KBM-7 (cell line): ENCODE results near the gene RUNX1.
"Not testable (repeated sequence)": the region's sequence is repeated elsewhere in the genome, so short reads cannot be mapped to it uniquely, and the experiment has no call there.

Source experiments
- DNase-seq: peaks from one replicate; pipeline ENCODE4 v3.0.0-alpha.2; 2015
- in situ Hi-C: fragments of 300-500 bp; cut with MboI; formaldehyde crosslinking; loops from 2 replicates; pipeline ENCODE4 v1.14.3; 2020; ENCODE audit warnings: low sequenced_read_pairs, low pct_unique_long_range_greater_than_20kb, mixed read lengths

Gene RUNX1

GRCh38 chr21:35002879-35003722 is 46.0 kb downstream of the RUNX1 start:
- peak; percentile 66 for DNase-seq
- in situ Hi-C loops, result no loop called here

- in situ Hi-C loops, result no loop called here
- DNase-seq, result peak; percentile 35
Measured at GRCh38 chr21:34999397-34999941, 49.6 kb downstream of the RUNX1 start.

GRCh38 chr21:34998176-34998575 is 50.9 kb downstream of the RUNX1 start:
- in situ Hi-C loops, result no loop called here

GRCh38 chr21:34997294-34997693 is 51.8 kb downstream of the RUNX1 start:
- no peak for DNase-seq
- in situ Hi-C loops, result no loop called here

More at GRCh38 chr21:34998176-34998575, 50.9 kb downstream of the RUNX1 start:
- no peak for DNase-seq

- in situ Hi-C loops, result no loop called here
- DNase-seq, result no peak
Measured at GRCh38 chr21:34996304-34997101, 52.6 kb downstream of the RUNX1 start.

- in situ Hi-C loops, result no loop called here
- DNase-seq, result no peak
Measured at GRCh38 chr21:34995979-34996303, 53.2 kb downstream of the RUNX1 start.

GRCh38 chr21:34994766-34995631 is 54.1 kb downstream of the RUNX1 start:
- in situ Hi-C loops, result no loop called here
- DNase-seq, result no peak

GRCh38 chr21:34993521-34993921 is 55.6 kb downstream of the RUNX1 start:
- DNase-seq, in situ Hi-C loops: not testable (repeated sequence)

GRCh38 chr21:34992736-34993398 is 56.2 kb downstream of the RUNX1 start:
- no peak for DNase-seq

GRCh38 chr21:34992180-34992579 is 56.9 kb downstream of the RUNX1 start:
- no peak for DNase-seq
- in situ Hi-C loops, result no loop called here

More at GRCh38 chr21:34992736-34993398, 56.2 kb downstream of the RUNX1 start:
- in situ Hi-C loops, result no loop called here

- DNase-seq, result no peak
- in situ Hi-C loops, result no loop called here
Measured at GRCh38 chr21:34991366-34991957, 57.6 kb downstream of the RUNX1 start.

GRCh38 chr21:34990842-34991241 is 58.3 kb downstream of the RUNX1 start:
- in situ Hi-C loops, result no loop called here
- DNase-seq, result no peak

- DNase-seq, result no peak
- in situ Hi-C loops, result no loop called here
Measured at GRCh38 chr21:34989337-34990151, 59.6 kb downstream of the RUNX1 start.

GRCh38 chr21:34988625-34989024 is 60.5 kb downstream of the RUNX1 start:
- in situ Hi-C loops, result no loop called here
- no peak for DNase-seq

GRCh38 chr21:34988139-34988538 is 61.0 kb downstream of the RUNX1 start:
- no peak for DNase-seq
- in situ Hi-C loops, result no loop called here

GRCh38 chr21:34987501-34988072 is 61.5 kb downstream of the RUNX1 start:
- in situ Hi-C loops, result no loop called here
- no peak for DNase-seq
